Activated T-cell treated with anti-CD3 and anti-CD28 coated beads, Interleukin-2, amount 50 U/mL, for 72 hours (primary cell): ENCODE measurements around the gene PRRT1B. TPM values are rescaled to one million over a fixed set of nuclear protein-coding genes. Genes with fewer than 3 reads are reported as not detected.
"Not testable (repeated sequence)": the region's sequence is repeated elsewhere in the genome, so short reads cannot be mapped to it uniquely, and the experiment has no call there.

Experiments
- ATAC-seq, 2 donors: fragments of 150-1000 bp; cut with Tn5 transposase; replicated peaks in 1 of 2; 2 replicates each; pipeline ENCODE4 v1.10.0; 2021; ENCODE audit warnings: moderate library complexity in 2 of 2, mild to moderate bottlenecking in 1 of 2
- DNase-seq, 2 donors: peaks; one replicate each; pipeline ENCODE4 v3.0.0; 2021 to 2022; ENCODE audit warnings: mixed read lengths in 1 of 2
- H3K27ac Mint-ChIP-seq: one replicate; pipeline ENCODE4 v1.8.0; 2022; ENCODE audit warnings: mild to moderate bottlenecking, moderate library complexity, mixed read lengths
- H3K27me3 Mint-ChIP-seq: one replicate; pipeline ENCODE4 v1.8.0; 2022; ENCODE audit warnings: low read depth, mixed read lengths
- H3K36me3 Mint-ChIP-seq, 2 donors: one replicate each; pipeline ENCODE4 v1.8.0; 2022; ENCODE audit warnings: mixed read lengths in 2 of 2, mild to moderate bottlenecking in 1 of 2; ENCODE audit not compliant: insufficient read depth in 2 of 2
- H3K4me1 Mint-ChIP-seq: one replicate; pipeline ENCODE4 v1.8.0; 2022; ENCODE audit warnings: low read depth, mixed read lengths
- H3K4me3 Mint-ChIP-seq, 2 donors: one replicate each; pipeline ENCODE4 v1.8.0; 2022; ENCODE audit warnings: mild to moderate bottlenecking in 2 of 2, mixed read lengths in 2 of 2, moderate library complexity in 2 of 2
- H3K9me3 Mint-ChIP-seq, 2 donors: one replicate each; pipeline ENCODE4 v1.8.0; 2022; ENCODE audit warnings: mixed read lengths in 2 of 2
- total RNA-seq, 2 donors: library from RNA; stranded (reverse); gene quantifications; one replicate each; pipeline ENCODE4 v1.2.3, GENCODE V29; 2022

Gene PRRT1B
- total RNA-seq, 2 donors from 2014 or later, result not detected

DNA sequence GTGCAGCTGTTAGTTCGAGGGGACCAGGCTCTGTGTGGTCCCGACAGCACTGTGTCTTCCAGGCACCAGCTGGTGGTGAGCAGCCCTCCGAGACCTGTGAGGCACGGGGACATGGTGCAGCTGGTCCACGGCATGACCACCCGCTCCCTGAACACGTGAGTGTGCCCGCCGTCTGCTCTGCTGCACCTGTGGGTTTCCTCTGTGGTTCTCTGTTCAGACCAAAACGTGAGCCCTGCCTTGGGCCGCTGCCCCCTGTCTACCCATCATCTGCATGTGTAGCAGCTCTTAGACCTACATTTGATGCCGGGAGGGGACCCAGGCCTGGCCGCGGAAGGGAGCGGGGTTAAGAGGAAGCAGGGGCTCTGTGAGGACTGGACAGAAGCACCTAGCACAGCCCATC, 32.1 kb upstream of the PRRT1B start:
- H3K4me3 Mint-ChIP-seq, result no peak overlapping the region
- H3K36me3 Mint-ChIP-seq, result peaks cover 4 to 17% of the 10 kb centered on the region in 2 donors
- no peaks in the 10 kb centered on the region for H3K27me3 Mint-ChIP-seq
- H3K9me3 Mint-ChIP-seq, result no peaks in the 10 kb centered on the region
- H3K27ac Mint-ChIP-seq, result no peak overlapping the region
- H3K4me1 Mint-ChIP-seq, result no peaks in the 10 kb centered on the region
- no peak for DNase-seq
- ATAC-seq, result peak in 1 of 2 donors; percentile 11

DNA sequence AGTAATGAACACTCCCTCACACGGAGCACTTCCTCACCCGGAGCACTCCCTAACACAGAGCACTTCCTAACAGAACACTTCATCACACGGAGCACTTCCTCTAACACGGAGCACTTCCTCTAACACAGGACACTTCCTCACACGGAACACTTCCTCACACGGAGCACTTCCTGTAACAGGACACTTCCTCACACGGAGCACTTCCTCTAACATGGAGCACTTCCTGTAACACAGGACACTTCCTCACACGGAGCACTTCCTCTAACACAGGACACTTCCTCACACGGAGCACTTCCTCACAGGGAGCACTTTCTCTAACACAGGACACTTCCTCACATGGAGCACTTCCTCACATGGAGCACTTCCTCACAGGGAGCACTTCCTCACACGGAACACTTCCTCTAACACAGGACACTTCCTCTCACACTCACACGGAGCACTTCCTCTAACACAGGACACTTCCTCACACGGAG, 29.7 kb upstream of the PRRT1B start:
- H3K9me3 Mint-ChIP-seq, H3K4me1 Mint-ChIP-seq, ATAC-seq, H3K4me3 Mint-ChIP-seq, H3K27me3 Mint-ChIP-seq, DNase-seq, H3K27ac Mint-ChIP-seq: not testable (repeated sequence)
- H3K36me3 Mint-ChIP-seq, result peaks cover 8 to 17% of the 10 kb centered on the region in 2 donors

DNA sequence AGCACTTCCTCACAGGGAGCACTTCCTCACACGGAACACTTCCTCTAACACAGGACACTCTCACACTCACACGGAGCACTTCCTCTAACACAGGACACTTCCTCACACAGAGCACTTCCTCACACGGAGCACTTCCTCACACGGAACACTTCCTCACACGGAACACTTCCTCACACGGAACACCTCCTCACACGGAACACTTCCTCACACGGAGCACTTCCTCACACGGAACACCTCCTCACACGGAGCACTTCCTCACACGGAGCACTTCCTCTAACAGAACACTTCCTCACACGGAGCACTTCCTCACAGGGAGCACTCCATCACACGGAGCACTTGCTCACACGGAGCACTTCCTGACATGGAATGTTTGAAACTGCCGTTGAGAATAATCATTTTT, 29.2 kb upstream of the PRRT1B start:
- no peaks in the 10 kb centered on the region for H3K27me3 Mint-ChIP-seq
- ATAC-seq (no peak), DNase-seq (no peak)
- H3K36me3 Mint-ChIP-seq, result peaks cover 5 to 17% of the 10 kb centered on the region in 2 donors
- H3K4me1 Mint-ChIP-seq, result no peaks in the 10 kb centered on the region
- H3K4me3 Mint-ChIP-seq, result no peak overlapping the region
- H3K9me3 Mint-ChIP-seq, result no peaks in the 10 kb centered on the region
- H3K27ac Mint-ChIP-seq, result no peak overlapping the region

DNA sequence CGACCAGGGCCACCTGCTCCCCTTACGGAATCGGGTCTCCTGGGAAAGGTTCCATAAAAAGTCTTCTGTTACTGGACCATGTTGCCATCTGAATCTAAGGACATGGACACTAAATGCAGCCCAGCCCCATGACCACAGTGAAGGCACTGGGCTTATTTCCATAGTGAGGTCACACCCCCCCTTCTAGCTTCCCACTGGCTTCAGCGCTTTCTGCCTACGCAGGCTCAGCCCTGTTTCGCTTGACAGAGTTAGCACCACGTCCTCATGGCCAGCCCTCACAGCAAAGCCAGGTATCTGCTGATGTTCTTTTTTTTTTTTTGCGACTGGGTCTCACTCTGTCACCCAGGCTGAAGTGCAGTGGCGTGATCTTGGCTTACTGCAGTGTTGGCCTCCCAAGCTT, 28.4 kb upstream of the PRRT1B start:
- Mint-ChIP-seq H3K4me3 (no peak overlapping the region), H3K27ac (no peak overlapping the region), H3K27me3 (no peaks in the 10 kb centered on the region), H3K9me3 (no peaks in the 10 kb centered on the region), H3K36me3 (peaks cover 5 to 17% of the 10 kb centered on the region in 2 donors), H3K4me1 (no peaks in the 10 kb centered on the region)
- no peak for ATAC-seq
- no peak for DNase-seq

- no peak overlapping the region for H3K4me3 Mint-ChIP-seq
- H3K27ac Mint-ChIP-seq, result no peak overlapping the region
- ATAC-seq (no peak), DNase-seq (no peak)
- H3K9me3 Mint-ChIP-seq, result no peaks in the 10 kb centered on the region
- peaks cover 5 to 12% of the 10 kb centered on the region in 2 donors for H3K36me3 Mint-ChIP-seq
- no peaks in the 10 kb centered on the region for H3K4me1 Mint-ChIP-seq
- H3K27me3 Mint-ChIP-seq, result no peaks in the 10 kb centered on the region
Observed at GRCh38 chr9:131517761-131518190, 27.5 kb upstream of the PRRT1B start.

DNA sequence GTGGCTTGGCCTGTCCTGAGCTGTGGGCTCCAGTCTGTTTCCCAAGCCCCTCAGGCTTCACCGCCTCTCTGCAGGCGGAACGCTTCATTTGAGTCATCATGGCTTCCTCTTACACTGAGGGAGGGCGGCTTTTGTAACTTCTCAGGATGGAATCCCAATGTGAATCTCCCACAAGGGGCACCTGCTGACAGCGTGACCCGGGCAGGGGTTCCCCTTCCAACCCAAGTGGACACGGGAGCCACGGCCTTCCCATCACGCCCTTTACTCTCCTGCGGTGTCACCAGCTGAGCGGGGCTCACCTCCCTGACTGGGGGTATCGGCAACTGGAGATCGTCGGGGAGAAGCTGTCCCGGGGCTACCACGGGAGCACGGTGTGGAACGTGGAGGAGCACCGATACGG, 26.8 kb upstream of the PRRT1B start:
- no peaks in the 10 kb centered on the region for H3K27me3 Mint-ChIP-seq
- peaks cover 5 to 12% of the 10 kb centered on the region in 2 donors for H3K36me3 Mint-ChIP-seq
- ATAC-seq (no peak), DNase-seq (no peak)
- no peaks in the 10 kb centered on the region for H3K4me1 Mint-ChIP-seq
- H3K4me3 Mint-ChIP-seq, result no peak overlapping the region
- no peaks in the 10 kb centered on the region for H3K9me3 Mint-ChIP-seq
- H3K27ac Mint-ChIP-seq, result no peak overlapping the region

DNA sequence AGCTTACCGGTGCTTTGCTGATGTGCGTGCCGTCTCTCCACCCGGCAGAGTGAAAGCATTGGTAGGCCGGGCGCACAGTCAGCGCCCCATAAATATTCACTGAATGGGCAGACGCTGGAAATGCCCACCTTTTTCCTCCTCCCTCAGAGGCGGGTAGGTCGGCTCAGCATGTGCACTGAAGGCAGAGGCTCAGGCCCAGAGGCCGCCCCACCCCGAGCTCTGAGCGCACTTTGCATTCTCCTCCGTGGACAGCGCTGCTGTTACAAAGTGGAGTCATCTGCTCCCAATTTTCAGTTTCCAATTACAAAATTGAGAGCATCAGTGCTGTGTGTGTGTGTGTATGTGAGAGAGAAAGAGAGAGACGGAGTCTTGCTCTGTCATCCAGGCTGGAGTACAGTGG, 24.8 kb upstream of the PRRT1B start:
- DNase-seq (no peak), ATAC-seq (no peak)
- Mint-ChIP-seq H3K27ac (no peak overlapping the region), H3K27me3 (no peaks in the 10 kb centered on the region), H3K9me3 (no peaks in the 10 kb centered on the region), H3K4me3 (no peak overlapping the region), H3K4me1 (peaks cover 6% of the 10 kb centered on the region), H3K36me3 (peaks cover 3 to 11% of the 10 kb centered on the region in 2 donors)

GRCh38 chr9:131521203-131521602, 24.1 kb upstream of the PRRT1B start:
- no peak overlapping the region for H3K4me3 Mint-ChIP-seq
- H3K36me3 Mint-ChIP-seq, result peaks cover 3 to 11% of the 10 kb centered on the region in 2 donors
- ATAC-seq, result no peak
- no peaks in the 10 kb centered on the region for H3K27me3 Mint-ChIP-seq
- no peaks in the 10 kb centered on the region for H3K9me3 Mint-ChIP-seq
- H3K4me1 Mint-ChIP-seq, result peaks cover 6% of the 10 kb centered on the region
- DNase-seq, result no peak
- H3K27ac Mint-ChIP-seq, result peak overlapping the region; percentile 28

DNA sequence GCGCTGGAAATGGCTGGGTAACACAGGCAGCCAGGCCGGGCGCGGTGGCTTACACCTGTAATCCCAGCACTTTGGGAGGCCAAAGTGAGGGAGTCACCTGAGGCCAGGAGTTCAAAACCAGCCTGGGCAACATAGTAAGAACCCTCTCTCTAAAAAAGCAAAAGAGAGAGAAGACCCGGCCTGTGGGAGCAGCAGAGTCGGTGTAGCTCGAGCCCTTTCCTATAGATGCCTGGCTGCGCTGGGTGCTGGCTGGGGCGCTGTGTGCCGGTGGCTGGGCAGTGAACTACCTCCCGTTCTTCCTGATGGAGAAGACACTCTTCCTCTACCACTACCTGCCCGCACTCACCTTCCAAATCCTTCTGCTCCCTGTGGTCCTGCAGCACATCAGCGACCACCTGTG, 23.5 kb upstream of the PRRT1B start:
- Mint-ChIP-seq H3K36me3 (peaks cover 3 to 11% of the 10 kb centered on the region in 2 donors), H3K27ac (no peak overlapping the region), H3K4me3 (no peak overlapping the region), H3K9me3 (no peaks in the 10 kb centered on the region), H3K27me3 (no peaks in the 10 kb centered on the region), H3K4me1 (peaks cover 6% of the 10 kb centered on the region)
- DNase-seq, result no peak
- no peak for ATAC-seq

GRCh38 chr9:131522257-131523085, 22.9 kb upstream of the PRRT1B start:
- H3K36me3 Mint-ChIP-seq, result peaks cover 3 to 11% of the 10 kb centered on the region in 2 donors
- H3K9me3 Mint-ChIP-seq, result no peaks in the 10 kb centered on the region
- peaks cover 6% of the 10 kb centered on the region for H3K4me1 Mint-ChIP-seq
- ATAC-seq, result no peak
- H3K27me3 Mint-ChIP-seq, result no peaks in the 10 kb centered on the region
- DNase-seq, result no peak
- H3K4me3 Mint-ChIP-seq, result no peak overlapping the region
- H3K27ac Mint-ChIP-seq, result peak overlapping the region; percentile 25

GRCh38 chr9:131523086-131523388, 22.3 kb upstream of the PRRT1B start:
- Mint-ChIP-seq H3K27ac (peak overlapping the region; percentile 25), H3K27me3 (no peaks in the 10 kb centered on the region), H3K4me3 (no peak overlapping the region), H3K36me3 (peaks cover 3 to 11% of the 10 kb centered on the region in 2 donors), H3K4me1 (peaks cover 6% of the 10 kb centered on the region), H3K9me3 (no peaks in the 10 kb centered on the region)
- ATAC-seq (no peak), DNase-seq (no peak)

- peaks cover 6% of the 10 kb centered on the region for H3K4me1 Mint-ChIP-seq
- peak in 1 of 2 donors; percentile 13 for ATAC-seq
Observed at GRCh38 chr9:131523451-131524435, 21.6 kb upstream of the PRRT1B start.

GRCh38 chr9:131524665-131525315, 20.5 kb upstream of the PRRT1B start:
- H3K27ac Mint-ChIP-seq, result no peak overlapping the region
- ATAC-seq, result peak in 1 of 2 donors; percentile 2
- H3K27me3 Mint-ChIP-seq, result no peaks in the 10 kb centered on the region
- peaks cover 0 to 6% of the 10 kb centered on the region in 2 donors for H3K36me3 Mint-ChIP-seq
- H3K9me3 Mint-ChIP-seq, result no peaks in the 10 kb centered on the region
- DNase-seq, result no peak
- H3K4me3 Mint-ChIP-seq, result no peak overlapping the region
- H3K4me1 Mint-ChIP-seq, result peaks cover 7% of the 10 kb centered on the region

More at GRCh38 chr9:131523451-131524435, 21.6 kb upstream of the PRRT1B start:
- Mint-ChIP-seq H3K4me3 (no peak overlapping the region), H3K27ac (no peak overlapping the region), H3K27me3 (no peaks in the 10 kb centered on the region), H3K9me3 (no peaks in the 10 kb centered on the region), H3K36me3 (peaks cover 3 to 8% of the 10 kb centered on the region in 2 donors)
- no peak for DNase-seq
